K562 (cell line): ENCODE results near the gene STK25. TPM values are rescaled to one million over a fixed set of nuclear protein-coding genes. Genes with fewer than 3 reads are reported as not detected.

Experiments
- C11orf30 ChIP-seq: fragments of 450-650 bp; IDR thresholded peaks from 2 replicates; pipeline ENCODE4 v1.6.1; 2016; ENCODE audit warnings: low read depth, mild to moderate bottlenecking
- CBFA2T3 ChIP-seq: fragments of 450-650 bp; IDR thresholded peaks from 2 replicates; pipeline ENCODE4 v1.6.1; 2017
- COPS2 ChIP-seq: fragments of 450-650 bp; conservative IDR thresholded peaks from 2 replicates; pipeline ENCODE4 v1.6.1; 2016; ENCODE audit warnings: mild to moderate bottlenecking, moderate library complexity
- CSDE1 ChIP-seq, 2 experiments: fragments of 450-650 bp; IDR thresholded peaks; 2 replicates each; pipeline ENCODE4 v1.6.1; 2016; ENCODE audit warnings: mild to moderate bottlenecking in 1 of 2
- ESRRA ChIP-seq: fragments of 450-650 bp; IDR thresholded peaks from 2 replicates; pipeline ENCODE4 v1.6.1; 2014; ENCODE audit warnings: low read depth, mild to moderate bottlenecking, moderate library complexity, borderline replicate concordance
- GTF2E2 ChIP-seq: fragments of 200-800 bp; sonication (Bioruptor generic); IDR thresholded peaks from 2 replicates; pipeline ENCODE4 v1.6.1; 2016; ENCODE audit warnings: missing genetic modification characterization, missing compliant biosample characterization
- HNRNPL ChIP-seq: fragments of 200-400 bp; formaldehyde crosslinking; IDR thresholded peaks from 2 replicates; pipeline ENCODE4 v1.6.1; 2017; ENCODE audit warnings: low read depth, mild to moderate bottlenecking, low read length
- KLF13 ChIP-seq: fragments of 450-650 bp; IDR thresholded peaks from 2 replicates; pipeline ENCODE4 v1.6.1; 2016; ENCODE audit warnings: missing genetic modification characterization, low read depth, mild to moderate bottlenecking, missing compliant biosample characterization, moderate library complexity, borderline replicate concordance
- MLLT1 ChIP-seq, 2 experiments: fragments of 450-650 bp; IDR thresholded peaks; 2 replicates each; pipeline ENCODE4 v1.6.1; 2016
- MYC ChIP-seq, 2 experiments: fragments of 250-450 bp in 1 of 2; sonication (Bioruptor Pico) in 1 of 2; IDR thresholded peaks; 2 replicates each; pipeline versions ENCODE4 v1.5.1 to v1.6.1; 2012 to 2021; ENCODE audit warnings: low read depth in 2 of 2, borderline replicate concordance in 1 of 2, improper control_type of control experiment in 1 of 2, low read length in 1 of 2, mild to moderate bottlenecking in 1 of 2, moderate library complexity in 1 of 2
- NFIC ChIP-seq: fragments of 450-650 bp; IDR thresholded peaks from 2 replicates; pipeline ENCODE4 v1.6.1; 2017; ENCODE audit warnings: mild to moderate bottlenecking, inconsistent platforms
- NFIX ChIP-seq: fragments of 250-450 bp; sonication (Bioruptor Pico); IDR thresholded peaks from 2 replicates; pipeline ENCODE4 v1.4.0; 2020; ENCODE audit warnings: low read depth, mild to moderate bottlenecking, moderate library complexity
- PCBP1 ChIP-seq: fragments of 200-400 bp; formaldehyde crosslinking; IDR thresholded peaks from 2 replicates; pipeline ENCODE4 v1.6.1; 2018; ENCODE audit warnings: mild to moderate bottlenecking, low read depth, low read length; ENCODE audit not compliant: poor library complexity, severe bottlenecking
- PRDM10 ChIP-seq: fragments of 450-650 bp; IDR thresholded peaks from 2 replicates; pipeline ENCODE4 v1.6.1; 2018; ENCODE audit not compliant: partially characterized antibody
- SIN3A ChIP-seq, 2 experiments: fragments of 150-350 bp in 1 of 2; IDR thresholded peaks; 2 replicates each; pipeline ENCODE4 v1.6.1; 2011 to 2016; ENCODE audit warnings: borderline replicate concordance in 2 of 2, low read depth in 2 of 2, low read length in 2 of 2, mild to moderate bottlenecking in 2 of 2, moderate library complexity in 2 of 2; ENCODE audit not compliant: control insufficient read depth in 1 of 2
- SMAD3 ChIP-seq: fragments of 450-650 bp; formaldehyde crosslinking; conservative IDR thresholded peaks from 2 replicates; pipeline ENCODE4 v1.4.0; 2020; ENCODE audit warnings: mild to moderate bottlenecking
- STAT5A ChIP-seq: IDR thresholded peaks from 2 replicates; pipeline ENCODE4 v1.6.1; 2012; ENCODE audit warnings: low read length, inconsistent platforms, borderline replicate concordance
- TCF7 ChIP-seq: sonication (generic); IDR thresholded peaks from 2 replicates; pipeline ENCODE4 v1.6.1; 2016; ENCODE audit warnings: antibody characterized with exemption, borderline replicate concordance
- THRA ChIP-seq: fragments of 450-650 bp; IDR thresholded peaks from 2 replicates; pipeline ENCODE4 v1.6.1; 2017; ENCODE audit warnings: mild to moderate bottlenecking, moderate library complexity
- ZBED1 ChIP-seq: IDR thresholded peaks from 2 replicates; pipeline ENCODE4 v1.6.1; 2014
- ZNF184 ChIP-seq: sonication (generic); formaldehyde crosslinking; IDR thresholded peaks from 2 replicates; pipeline ENCODE4 v1.5.0; 2020; ENCODE audit warnings: missing genetic modification reagents
- ZNF274 ChIP-seq: IDR thresholded peaks from 2 replicates; pipeline ENCODE4 v1.6.1; 2011; ENCODE audit warnings: low read depth, mild to moderate bottlenecking, low read length, moderate library complexity, borderline replicate concordance
- ZNF699 ChIP-seq: fragments of 250-450 bp; sonication (Bioruptor Pico); IDR thresholded peaks from 2 replicates; pipeline ENCODE4 v1.8.0; 2021; ENCODE audit warnings: mild to moderate bottlenecking, moderate library complexity; ENCODE audit not compliant: insufficient replicate concordance
- polyA plus RNA-seq, 8 experiments: library from polyadenylated mRNA; depleted of rRNA in 4 of 8; stranded (reverse) in 5 of 8; unstranded in 3 of 8; fragments of >200 nt; fragmentation: Nextera tagmentation in 2 of 8; fragmentation: Illumina TruSeq in 1 of 8; extraction: Ambion mirVana in 2 of 8; extraction: Trizol in 1 of 8; gene quantifications; 2 replicates each; pipeline versions ENCODE4 v1.2.1 to v1.2.3, GENCODE V29; 2011 to 2014; ENCODE audit warnings: inconsistent platforms in 1 of 8, missing spikeins in 1 of 8
- total RNA-seq, 7 experiments: library from RNA; depleted of rRNA in 6 of 7; stranded (reverse); fragments of >200 nt in 6 of 7; fragmentation: Illumina TruSeq in 2 of 7; extraction: Trizol in 2 of 7; gene quantifications; 2 replicates each; pipeline versions ENCODE4 v1.2.1 to v1.2.3, GENCODE V29; 2011 to 2021; ENCODE audit warnings: low replicate concordance in 1 of 7

STK25 gene
- total and polyA plus RNA-seq, 9 of the 15 experiments (the other 6 are each of a cell fraction or from before 2014, with no cell fraction given), result 5.4 to 177 (median 116) TPM

- no peak for TF ChIP-seq ZNF184 (CRISPR knock-in tag)
- TF ChIP-seq TCF7, result peak; percentile 59; the same call in 1 of the 2 replicates
- TF ChIP-seq ZBED1, result no peak
- peak; percentile 72 for TF ChIP-seq MYC (IDR thresholded peaks at IDR 0.05; ENCODE audit: low read depth, low read length)
- TF ChIP-seq MYC (CRISPR knock-in tag; IDR thresholded peaks at IDR 0.05; ENCODE audit: borderline replicate concordance, low read depth), result no peak
- TF ChIP-seq ZNF699 (CRISPR knock-in tag), result no peak
- peak; percentile 98 for TF ChIP-seq NFIC
- peak; percentile 91; the same call in 1 of the 2 replicates for TF ChIP-seq ESRRA
- no peak for TF ChIP-seq KLF13 (tag)
- TF ChIP-seq C11orf30, result peak; percentile 71
- no peak for TF ChIP-seq PCBP1
- TF ChIP-seq CBFA2T3, result peak; percentile 12; the same call in 1 of the 2 replicates
- peak in 1 of 2 experiments; percentile 87; a peak in 2 of 4 replicates for TF ChIP-seq MLLT1 (IDR thresholded peaks at IDR 0.05)
- no peak for TF ChIP-seq SIN3A (IDR thresholded peaks at IDR 0.05; ENCODE audit: borderline replicate concordance in 2 of 2, control insufficient read depth in 1 of 2, low read depth in 2 of 2, low read length in 2 of 2)
- no peak for TF ChIP-seq THRA
- TF ChIP-seq GTF2E2 (tag), result no peak
- TF ChIP-seq STAT5A, result no peak
- TF ChIP-seq PRDM10, result no peak
- TF ChIP-seq SMAD3 (CRISPR knock-in tag), result no peak
- no peak for TF ChIP-seq CSDE1 (IDR thresholded peaks at IDR 0.05)
- TF ChIP-seq COPS2, result no peak
- no peak for TF ChIP-seq ZNF274
- peak; percentile 83 for TF ChIP-seq NFIX
- no peak for TF ChIP-seq HNRNPL
Measured at GRCh38 chr2:241443486-241444223, 64.7 kb downstream of the STK25 start (continued).
